HK-2 (cell line): ENCODE data around the gene ATP8B4.
"Not testable (repeated sequence)": the region's sequence is repeated elsewhere in the genome, so short reads cannot be mapped to it uniquely, and the experiment has no call there.

Source experiments
- DNase-seq: peaks from one replicate; pipeline ENCODE4 v3.0.0-alpha.2; 2018; ENCODE audit not compliant: unreplicated experiment

ATP8B4 gene

GRCh38 chr15:50107591-50108408, 11.2 kb downstream of the ATP8B4 start:
- DNase-seq: no peak

GRCh38 chr15:50107157-50107556, 11.9 kb downstream of the ATP8B4 start:
- no peak for DNase-seq

- DNase-seq: no peak
Observed at GRCh38 chr15:50106457-50106856, 12.6 kb downstream of the ATP8B4 start.

- DNase-seq: no peak
Observed at GRCh38 chr15:50100486-50100885, 18.5 kb downstream of the ATP8B4 start.

- DNase-seq: no peak
Observed at GRCh38 chr15:50098545-50098944, 20.5 kb downstream of the ATP8B4 start.

GRCh38 chr15:50095938-50096821, 22.9 kb downstream of the ATP8B4 start:
- no peak for DNase-seq

- DNase-seq: not testable (repeated sequence)
Observed at GRCh38 chr15:50089386-50089785, 29.6 kb downstream of the ATP8B4 start.

- no peak for DNase-seq
Observed at GRCh38 chr15:50084932-50085331, 34.1 kb downstream of the ATP8B4 start.

GRCh38 chr15:50083424-50084025, 35.5 kb downstream of the ATP8B4 start:
- DNase-seq: no peak

GRCh38 chr15:50082066-50082465, 37.0 kb downstream of the ATP8B4 start:
- no peak for DNase-seq

- no peak for DNase-seq
Observed at GRCh38 chr15:50077651-50078050, 41.4 kb downstream of the ATP8B4 start.

- no peak for DNase-seq
Observed at GRCh38 chr15:50077176-50077575, 41.9 kb downstream of the ATP8B4 start.

GRCh38 chr15:50075319-50075718, 43.7 kb downstream of the ATP8B4 start:
- no peak for DNase-seq

GRCh38 chr15:50071551-50072258, 47.3 kb downstream of the ATP8B4 start:
- no peak for DNase-seq

GRCh38 chr15:50068016-50068415, 51.0 kb downstream of the ATP8B4 start:
- DNase-seq: no peak

GRCh38 chr15:50067254-50067653, 51.8 kb downstream of the ATP8B4 start:
- DNase-seq: no peak

GRCh38 chr15:50066666-50067065, 52.4 kb downstream of the ATP8B4 start:
- DNase-seq: no peak

GRCh38 chr15:50066202-50066601, 52.8 kb downstream of the ATP8B4 start:
- no peak for DNase-seq

GRCh38 chr15:50065279-50065678, 53.8 kb downstream of the ATP8B4 start:
- DNase-seq: no peak

GRCh38 chr15:50064673-50065072, 54.4 kb downstream of the ATP8B4 start:
- DNase-seq: no peak

- DNase-seq: no peak
Observed at GRCh38 chr15:50063226-50063625, 55.8 kb downstream of the ATP8B4 start.

GRCh38 chr15:50061503-50061902, 57.5 kb downstream of the ATP8B4 start:
- DNase-seq: no peak
